ENCODE results near the gene SORBS1.
A peak's percentile ranks its signal among the peaks of the same experiment; 100 is the strongest.

The SORBS1 gene

GRCh38 chr10:95346715-95347401 is 214.3 kb downstream of the SORBS1 start:
- ChIA-PET POLR2A (interaction anchor here (0.6 kb wide), 1 partner anchor 48 kb away, joined by 3 read pairs; no protein-coding TSS in a partner anchor), CTCF (interaction anchor here (0.6 to 1.2 kb wide), 3 partner anchors 16 to 983 kb away, joined by 3 to 4 read pairs (median 4); no protein-coding TSS in a partner anchor)
- Histone ChIP-seq H3K4me3 (ENCODE audit: low read depth, low read length) (no peak overlapping the region), H3K4me1 (ENCODE audit: control insufficient read depth, insufficient read depth, low read length) (0 out of 2 replicates have a peak, but pooled peaks cover 3% of the 10 kb centered on the region), H3K36me3 (ENCODE audit: control insufficient read depth in 2 of 2, insufficient read depth in 1 of 2, low read length in 2 of 2) (no peaks in the 10 kb centered on the region), H3K9me3 (ENCODE audit: control insufficient read depth, insufficient read depth, low read depth, low read length) (no peaks in the 10 kb centered on the region), H3K27ac (ENCODE audit: extremely low read depth, low read depth, low read length) (no peak overlapping the region)
- TF ChIP-seq SCRT2 (tag by site-specific recombination; IDR thresholded peaks at IDR 0.05) (peak; percentile 71), MZF1 (tag by site-specific recombination; IDR thresholded peaks at IDR 0.05; ENCODE audit: borderline replicate concordance) (no peak), PRDM1 (tag by site-specific recombination; IDR thresholded peaks at IDR 0.05) (peak; percentile 82), OSR2 (tag by site-specific recombination; IDR thresholded peaks at IDR 0.05) (no peak)

- TF ChIP-seq ZNF585B (tag by site-specific recombination; IDR thresholded peaks at IDR 0.05) (no peak), ZNF362 (tag by site-specific recombination; IDR thresholded peaks at IDR 0.05) (no peak), ZNF692 (tag by site-specific recombination; IDR thresholded peaks at IDR 0.05) (no peak)
- Histone ChIP-seq H3K27ac (ENCODE audit: extremely low read depth, low read depth, low read length) (no peak overlapping the region), H3K9me3 (ENCODE audit: control insufficient read depth, insufficient read depth, low read depth, low read length) (no peaks in the 10 kb centered on the region), H3K4me3 (ENCODE audit: low read depth, low read length) (no peak overlapping the region), H3K4me1 (ENCODE audit: control insufficient read depth, insufficient read depth, low read length) (0 out of 2 replicates have a peak, but pooled peaks cover 3% of the 10 kb centered on the region), H3K36me3 (ENCODE audit: control insufficient read depth in 2 of 2, insufficient read depth in 1 of 2, low read length in 2 of 2) (no peaks in the 10 kb centered on the region)
- ChIA-PET CTCF (no interaction called here), POLR2A (no interaction called here)
Observed at GRCh38 chr10:95343573-95343972, 217.6 kb downstream of the SORBS1 start.

GRCh38 chr10:95341716-95342130 is 219.4 kb downstream of the SORBS1 start:
- no peaks in the 10 kb centered on the region for H3K36me3 ChIP-seq (ENCODE audit: control insufficient read depth in 2 of 2, insufficient read depth in 1 of 2, low read length in 2 of 2)
- 0 out of 2 replicates have a peak, but pooled peaks cover 3% of the 10 kb centered on the region for H3K4me1 ChIP-seq (ENCODE audit: control insufficient read depth, insufficient read depth, low read length)
- no peak overlapping the region for H3K4me3 ChIP-seq (ENCODE audit: low read depth, low read length)
- no peaks in the 10 kb centered on the region for H3K9me3 ChIP-seq (ENCODE audit: control insufficient read depth, insufficient read depth, low read depth, low read length)
- CTCF ChIA-PET = no interaction called here
- no peak overlapping the region for H3K27ac ChIP-seq (ENCODE audit: extremely low read depth, low read depth, low read length)
- TF ChIP-seq ZSCAN16 (tag by site-specific recombination; IDR thresholded peaks at IDR 0.05) (no peak), ZBTB7A (tag by site-specific recombination; IDR thresholded peaks at IDR 0.05; ENCODE audit: low read depth) (no peak), ZNF112 (tag by site-specific recombination; IDR thresholded peaks at IDR 0.05) (no peak), INSM2 (tag by site-specific recombination; IDR thresholded peaks at IDR 0.05) (no peak), BCL6B (tag by site-specific recombination; IDR thresholded peaks at IDR 0.05) (no peak), CTCF (tag by site-specific recombination; IDR thresholded peaks at IDR 0.05) (no peak), ZNF560 (tag by site-specific recombination; IDR thresholded peaks at IDR 0.05; ENCODE audit: borderline replicate concordance) (no peak), ZNF548 (tag by site-specific recombination; IDR thresholded peaks at IDR 0.05) (no peak), ZNF114 (tag by site-specific recombination; IDR thresholded peaks at IDR 0.05) (no peak), ZNF184 (tag by site-specific recombination; IDR thresholded peaks at IDR 0.05) (no peak), ZNF585B (tag by site-specific recombination; IDR thresholded peaks at IDR 0.05) (no peak), ZNF792 (tag by site-specific recombination; IDR thresholded peaks at IDR 0.05) (no peak)
- POLR2A ChIA-PET = no interaction called here

Data from HEK293 (cell line).